IPS DF 6.9 (cell line): Measurements from ENCODE around the gene CES3.

ENCODE experiments used
- DNase-seq: peaks from one replicate; pipeline ENCODE4 v3.0.0-alpha.2; 2013; ENCODE audit warnings: low read depth, low spot score
- H3K27ac ChIP-seq: one replicate; pipeline ENCODE4 v1.5.1; 2013; ENCODE audit warnings: low read length, control low read depth
- H3K27me3 ChIP-seq: 2 replicates; pipeline ENCODE4 v1.6.1; 2013; ENCODE audit warnings: mild to moderate bottlenecking, low read length; ENCODE audit not compliant: control insufficient read depth, insufficient read depth
- H3K36me3 ChIP-seq: 2 replicates; pipeline ENCODE4 v1.6.1; 2013; ENCODE audit warnings: low read length; ENCODE audit not compliant: control insufficient read depth, insufficient read depth
- H3K4me1 ChIP-seq: 2 replicates; pipeline ENCODE4 v1.6.1; 2013; ENCODE audit warnings: low read length; ENCODE audit not compliant: control insufficient read depth, insufficient read depth
- H3K4me3 ChIP-seq: 2 replicates; pipeline ENCODE4 v1.5.1; 2013; ENCODE audit warnings: mild to moderate bottlenecking, low read length
- H3K9me3 ChIP-seq: 2 replicates; pipeline ENCODE4 v1.6.1; 2013; ENCODE audit warnings: low read length, inconsistent platforms; ENCODE audit not compliant: control insufficient read depth, insufficient read depth
- WGBS: extraction: QIAGEN DNeasy Blood & Tissue Kit; methylation state at CpG from one replicate; pipeline ENCODE4 v1.1.7; 2013; ENCODE audit warnings: mixed read lengths, missing lambda C conversion rate; ENCODE audit not compliant: insufficient read length, insufficient coverage; 5-methylcytosine and 5-hydroxymethylcytosine counted together

Gene CES3

DNA sequence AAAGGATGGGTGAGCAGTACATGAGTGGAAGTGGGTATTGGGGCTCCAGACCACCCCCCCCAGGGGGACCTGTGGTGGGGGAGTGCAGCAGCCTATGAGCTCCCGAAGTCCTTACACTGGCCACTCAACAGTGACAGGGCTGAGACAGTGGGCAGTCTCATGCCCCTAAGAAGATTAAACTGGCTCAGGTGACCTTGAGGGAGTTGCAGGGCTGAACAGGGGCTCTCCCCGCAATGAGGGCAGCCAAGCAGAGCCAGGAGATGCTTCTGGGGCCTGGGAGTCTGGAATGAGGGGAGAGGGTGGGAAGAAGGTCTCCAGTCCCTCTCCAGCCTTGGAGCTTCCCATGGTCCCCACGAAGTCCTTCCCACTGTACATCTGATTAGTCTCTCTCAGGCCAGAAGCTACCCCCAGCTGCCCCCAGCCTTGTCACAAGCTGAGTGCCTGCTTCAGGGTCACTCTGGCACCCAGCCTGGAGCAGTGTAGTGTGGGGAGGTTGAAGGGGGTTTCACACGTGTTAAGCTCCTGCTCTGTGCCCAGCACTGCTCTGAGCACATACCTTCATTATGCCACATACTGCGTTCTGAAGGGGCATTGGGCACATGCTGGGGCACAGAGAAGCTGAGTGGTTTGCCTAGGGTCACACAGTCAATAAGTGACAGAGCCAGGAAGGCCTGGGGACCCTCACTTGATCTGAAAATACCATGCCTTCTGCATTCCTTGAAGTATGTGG is 41.3 kb upstream of the CES3 start:
- peaks cover 2% of the 10 kb centered on the region; the same call in 1 of the 2 replicates for H3K27me3 ChIP-seq
- H3K36me3 ChIP-seq: no peaks in the 10 kb centered on the region
- WGBS: no CpG with 5 or more reads among the region's 5 CpGs
- H3K27ac ChIP-seq: no peak overlapping the region
- no peaks in the 10 kb centered on the region for H3K9me3 ChIP-seq
- no peaks in the 10 kb centered on the region for H3K4me1 ChIP-seq
- DNase-seq: no peak
- no peak overlapping the region for H3K4me3 ChIP-seq

DNA sequence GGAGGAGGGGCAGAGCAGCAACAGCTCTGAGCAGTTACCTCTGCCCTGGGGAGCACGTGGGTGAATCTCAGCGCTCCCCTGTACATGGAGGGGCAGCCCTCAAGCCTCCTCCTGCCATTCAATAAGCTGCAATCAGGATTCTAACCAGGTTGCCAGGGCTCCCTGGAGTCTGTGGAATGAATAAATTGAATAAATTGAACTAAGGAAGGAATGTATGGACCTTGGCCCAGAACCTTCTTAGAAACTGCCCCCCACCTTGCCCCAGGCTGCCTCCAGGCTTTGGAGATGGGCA is 40.8 kb upstream of the CES3 start:
- H3K4me3 ChIP-seq: no peak overlapping the region
- no CpG with 5 or more reads among the region's 2 CpGs for WGBS
- peaks cover 3% of the 10 kb centered on the region; the same call in 1 of the 2 replicates for H3K27me3 ChIP-seq
- no peaks in the 10 kb centered on the region for H3K36me3 ChIP-seq
- no peaks in the 10 kb centered on the region for H3K9me3 ChIP-seq
- no peaks in the 10 kb centered on the region for H3K4me1 ChIP-seq
- DNase-seq: no peak
- no peak overlapping the region for H3K27ac ChIP-seq

DNA sequence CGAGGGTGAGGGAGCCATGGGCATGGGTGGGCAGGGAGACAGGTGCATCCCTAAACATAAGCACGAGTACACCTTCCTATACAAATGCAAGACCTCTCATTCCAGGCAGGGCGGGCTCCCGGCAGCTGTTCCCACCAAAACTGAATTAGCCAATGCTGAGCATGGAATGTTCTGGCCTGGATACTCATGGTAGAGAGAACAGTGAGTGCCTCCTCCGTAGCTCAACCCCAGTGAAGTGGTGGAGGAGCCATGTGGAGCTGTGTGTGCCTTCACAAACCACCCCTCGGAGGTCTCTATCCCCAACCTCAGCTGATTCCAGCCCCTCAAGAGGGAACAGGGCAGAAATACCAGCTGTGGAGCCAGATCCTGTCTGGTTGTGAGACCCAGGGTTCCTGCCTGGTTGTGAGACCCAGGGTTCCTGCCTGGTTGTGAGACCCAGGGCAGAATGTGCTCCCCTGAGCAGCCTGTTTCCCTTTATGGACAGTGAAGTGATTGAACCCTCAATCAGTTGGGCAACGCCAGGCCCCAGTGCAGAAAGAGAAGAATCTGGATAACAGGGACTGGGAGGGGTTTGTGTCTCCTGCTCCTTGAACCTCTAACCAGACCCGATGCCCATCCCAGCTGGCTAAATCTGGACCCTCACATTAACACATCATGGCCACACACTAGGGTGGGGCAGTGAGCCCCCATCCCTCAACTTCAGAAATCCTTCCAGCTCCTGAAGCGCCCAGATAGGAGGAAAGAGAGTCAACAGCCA is 40.0 kb upstream of the CES3 start:
- WGBS: no CpG with 5 or more reads among the region's 9 CpGs
- no peak overlapping the region for H3K27ac ChIP-seq
- no peaks in the 10 kb centered on the region for H3K36me3 ChIP-seq
- no peaks in the 10 kb centered on the region for H3K9me3 ChIP-seq
- DNase-seq: no peak
- peaks cover 11% of the 10 kb centered on the region for H3K27me3 ChIP-seq
- no peaks in the 10 kb centered on the region for H3K4me1 ChIP-seq
- H3K4me3 ChIP-seq: no peak overlapping the region

DNA sequence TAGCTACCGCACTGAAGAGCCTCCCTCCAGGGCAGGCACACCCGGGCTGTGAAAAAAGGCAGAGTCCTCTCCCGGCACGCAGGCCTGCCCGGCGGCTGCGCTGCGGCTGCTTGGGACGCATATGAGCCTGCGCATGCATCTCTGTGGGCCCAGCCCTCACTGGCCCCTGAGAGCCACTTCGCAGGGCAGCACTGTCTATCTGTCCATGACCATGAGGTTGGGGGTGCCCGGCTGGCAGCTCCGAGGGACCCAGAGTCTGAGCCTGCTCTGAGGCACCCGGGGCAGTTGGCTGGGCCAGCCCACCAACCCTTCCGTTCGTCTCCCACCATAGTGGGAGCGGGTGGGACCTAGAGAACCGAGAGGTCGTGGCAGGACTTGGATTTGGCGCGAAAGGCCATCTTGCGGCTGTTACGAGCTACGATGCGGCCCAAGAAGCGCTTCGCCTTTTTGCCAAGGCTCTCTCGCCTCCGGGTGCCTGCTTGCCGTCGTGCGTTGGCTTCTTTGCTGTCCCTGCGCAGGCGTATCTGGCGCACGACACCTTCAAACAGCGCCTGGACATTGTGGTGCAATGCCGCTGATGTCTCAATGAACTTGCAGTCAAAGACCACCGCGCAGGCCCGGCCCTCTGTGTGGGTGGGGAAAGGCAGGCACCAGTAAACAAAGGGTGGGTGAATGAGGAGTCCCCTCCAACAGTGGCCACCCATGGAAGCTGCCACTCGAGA is 39.2 kb upstream of the CES3 start:
- no peaks in the 10 kb centered on the region for H3K9me3 ChIP-seq
- H3K36me3 ChIP-seq: no peaks in the 10 kb centered on the region
- H3K27me3 ChIP-seq: peaks cover 14% of the 10 kb centered on the region
- no peaks in the 10 kb centered on the region for H3K4me1 ChIP-seq
- no CpG with 5 or more reads among the region's 42 CpGs for WGBS
- no peak for DNase-seq
- no peak overlapping the region for H3K27ac ChIP-seq
- no peak overlapping the region for H3K4me3 ChIP-seq

DNA sequence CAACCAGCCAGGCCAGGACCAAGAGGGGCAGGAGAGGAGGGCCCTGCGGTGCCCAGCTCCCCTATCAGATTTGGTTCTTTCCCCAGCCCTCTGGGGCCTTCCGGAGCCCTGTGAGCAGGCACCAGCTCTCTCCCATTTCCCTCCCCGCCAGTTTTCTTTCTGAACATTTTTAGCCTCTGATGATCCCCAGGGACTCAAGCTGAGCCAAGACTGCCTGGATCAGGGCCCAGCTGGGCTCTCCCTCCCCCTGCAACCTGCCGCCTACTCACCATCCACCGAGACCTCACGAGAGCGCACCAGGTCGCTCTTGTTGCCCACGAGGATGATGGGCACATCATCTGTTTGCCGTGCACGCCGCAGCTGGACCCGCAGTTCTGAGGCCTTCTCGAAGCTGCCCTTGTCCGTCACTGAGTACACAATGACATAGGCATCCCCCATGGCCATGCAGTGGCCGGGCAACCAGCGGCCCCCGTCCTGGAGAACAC is 37.8 kb upstream of the CES3 start:
- Histone ChIP-seq H3K4me3 (no peak overlapping the region), H3K27me3 (peaks cover 14% of the 10 kb centered on the region), H3K27ac (no peak overlapping the region), H3K4me1 (no peaks in the 10 kb centered on the region), H3K9me3 (no peaks in the 10 kb centered on the region), H3K36me3 (no peaks in the 10 kb centered on the region)
- no peak for DNase-seq
- no CpG with 5 or more reads among the region's 18 CpGs for WGBS

DNA sequence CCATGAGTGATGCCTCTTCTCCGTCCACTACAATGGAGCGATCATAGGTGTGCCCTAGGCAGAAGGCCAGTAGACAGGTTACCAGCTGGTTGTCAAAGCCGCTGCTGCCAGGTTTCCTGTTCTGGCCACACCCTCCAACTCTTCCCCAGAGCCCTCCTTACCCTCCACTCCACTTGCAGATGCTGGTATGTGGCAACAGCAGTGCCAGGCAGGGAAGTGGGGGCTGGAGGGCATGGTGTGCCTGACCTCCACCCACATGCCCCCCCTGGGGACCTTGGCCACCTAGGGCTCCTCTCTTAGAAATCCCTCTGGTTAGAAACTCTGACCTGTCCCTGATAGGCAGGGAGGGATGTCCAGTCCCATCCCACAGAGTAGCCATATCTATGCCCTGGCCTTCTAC is 37.2 kb upstream of the CES3 start:
- Histone ChIP-seq H3K27ac (no peak overlapping the region), H3K4me3 (no peak overlapping the region), H3K9me3 (no peaks in the 10 kb centered on the region), H3K4me1 (no peaks in the 10 kb centered on the region), H3K27me3 (peaks cover 14% of the 10 kb centered on the region), H3K36me3 (no peaks in the 10 kb centered on the region)
- no peak for DNase-seq
- WGBS: no CpG with 5 or more reads among the region's 3 CpGs

DNA sequence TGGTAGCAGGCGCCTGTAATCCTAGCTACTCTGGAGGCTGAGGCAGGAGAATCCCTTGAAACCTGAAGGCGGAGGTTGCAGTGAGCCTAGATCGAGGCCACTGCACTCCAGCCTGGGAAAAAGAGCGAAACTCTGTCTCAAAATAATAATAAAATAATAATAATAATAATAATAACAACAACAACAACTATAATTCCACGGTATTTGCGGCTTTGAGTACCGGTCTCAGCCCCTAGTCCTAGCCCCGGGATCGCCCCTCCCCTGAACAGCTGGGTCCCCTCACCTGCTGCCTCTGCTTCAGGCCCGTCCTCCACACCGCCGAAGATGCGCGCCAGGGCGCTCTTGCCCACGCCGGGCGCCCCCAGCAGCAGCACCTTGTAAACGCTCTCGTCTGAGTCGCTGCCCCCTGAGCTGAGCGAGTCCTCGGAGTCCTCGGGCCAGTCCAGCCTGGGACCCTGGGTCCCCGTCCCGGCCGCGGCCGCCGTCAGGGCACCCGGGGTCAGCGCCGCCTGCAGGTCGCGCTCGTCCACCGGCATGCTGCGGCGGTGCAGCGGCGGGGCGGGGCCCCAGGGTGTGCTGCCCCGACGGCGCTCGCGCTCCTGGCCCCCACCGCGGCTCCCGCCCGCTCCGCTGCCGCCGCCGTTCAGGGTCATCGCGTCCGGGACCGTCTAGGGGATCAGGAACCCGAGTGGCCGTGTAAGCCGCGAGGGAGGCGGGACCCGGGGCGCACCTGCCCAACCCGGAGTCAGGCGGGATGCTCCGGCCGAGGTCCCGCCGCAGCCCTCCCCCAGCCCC is 36.3 kb upstream of the CES3 start:
- Histone ChIP-seq H3K4me3 (peak overlapping the region; percentile 39; the same call in 1 of the 2 replicates), H3K36me3 (no peaks in the 10 kb centered on the region), H3K27me3 (peaks cover 14% of the 10 kb centered on the region), H3K27ac (no peak overlapping the region), H3K9me3 (no peaks in the 10 kb centered on the region), H3K4me1 (no peaks in the 10 kb centered on the region)
- no CpG with 5 or more reads among the region's 72 CpGs for WGBS
- DNase-seq: no peak

DNA sequence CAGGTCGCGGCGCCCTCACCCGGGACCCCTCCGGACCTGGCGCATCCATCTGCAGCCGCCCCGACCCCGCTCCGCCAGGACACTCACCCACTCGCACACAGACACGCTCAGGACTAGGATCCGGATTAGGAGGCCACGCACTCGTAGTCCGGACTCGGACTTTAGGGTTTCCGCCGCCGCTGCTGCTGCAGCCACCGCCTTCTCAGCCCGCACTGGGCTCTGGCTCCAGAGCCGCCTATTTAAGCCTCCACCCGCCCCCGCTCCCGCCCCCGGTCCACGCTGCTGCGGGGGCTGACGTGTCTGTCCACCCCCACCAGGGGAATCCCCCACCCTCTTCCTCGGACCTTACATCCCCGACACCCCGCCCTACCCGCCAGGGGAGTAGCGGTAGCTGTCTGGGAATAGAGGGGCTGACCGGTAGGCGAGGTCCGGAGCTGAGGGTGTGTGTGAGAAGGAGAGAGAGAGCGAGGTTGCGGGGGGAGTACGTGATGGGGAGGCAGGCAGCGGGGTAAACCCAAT is 35.7 kb upstream of the CES3 start, which contains the start of gene RRAD:
TSS of gene RRAD (minus strand) at position 214 of the 519 bp plus-strand sequence. CDS start 356 bp downstream, outside the sequence.
- no CpG with 5 or more reads among the region's 42 CpGs for WGBS
- H3K27me3 ChIP-seq: peaks cover 14% of the 10 kb centered on the region
- no peaks in the 10 kb centered on the region for H3K36me3 ChIP-seq
- H3K27ac ChIP-seq: no peak within 1 kb of the TSS
- no peaks in the 10 kb centered on the region for H3K9me3 ChIP-seq
- H3K4me1 ChIP-seq: no peaks in the 10 kb centered on the region
- DNase-seq: no peak
- peak within 1 kb of the TSS; percentile 39; the same call in 1 of the 2 replicates for H3K4me3 ChIP-seq

DNA sequence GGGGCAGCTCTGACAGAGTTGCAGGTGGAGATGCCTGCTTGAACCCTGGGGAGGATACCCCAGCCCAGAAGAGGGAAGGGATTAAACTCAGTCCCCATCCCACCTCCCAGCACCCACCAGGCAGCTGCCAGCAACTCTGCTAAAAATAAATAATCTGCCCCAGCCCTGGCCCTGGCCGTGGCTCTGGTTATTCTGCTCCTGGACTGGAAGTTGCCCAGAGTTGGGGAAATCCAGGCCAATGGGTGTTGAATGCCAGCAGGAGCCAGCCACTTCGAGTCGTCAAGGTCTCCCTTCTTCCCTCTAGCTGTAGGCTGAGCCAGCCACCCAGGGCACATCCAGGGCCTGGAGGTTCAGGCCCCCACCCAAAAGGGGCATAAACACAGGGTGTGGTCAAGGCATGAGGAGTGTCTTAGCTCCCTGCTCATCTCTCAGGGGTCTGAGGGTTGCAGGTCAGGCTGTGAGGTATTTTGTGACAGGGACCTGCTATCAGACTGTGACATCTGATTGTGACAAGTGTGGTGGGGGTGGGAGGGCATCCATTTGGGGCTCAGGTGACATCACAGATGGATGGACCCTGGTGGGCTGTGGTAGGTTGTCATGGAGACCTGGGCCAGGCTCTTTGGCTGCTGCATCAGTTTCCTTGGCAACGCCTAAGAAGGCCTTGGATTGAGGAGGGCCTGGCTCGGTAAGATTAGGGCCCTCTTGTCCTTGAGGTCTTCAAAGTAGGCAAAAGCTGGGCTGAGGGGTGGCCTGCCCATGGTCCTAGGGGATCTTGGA is 34.7 kb upstream of the CES3 start:
- no peak for DNase-seq
- Histone ChIP-seq H3K9me3 (no peaks in the 10 kb centered on the region), H3K27ac (no peak overlapping the region), H3K27me3 (peaks cover 14% of the 10 kb centered on the region), H3K36me3 (no peaks in the 10 kb centered on the region), H3K4me3 (no peak overlapping the region), H3K4me1 (no peaks in the 10 kb centered on the region)
- no CpG with 5 or more reads among the region's 5 CpGs for WGBS
